ENCODE measurements around the gene MAGEB4.

Gene MAGEB4

DNA sequence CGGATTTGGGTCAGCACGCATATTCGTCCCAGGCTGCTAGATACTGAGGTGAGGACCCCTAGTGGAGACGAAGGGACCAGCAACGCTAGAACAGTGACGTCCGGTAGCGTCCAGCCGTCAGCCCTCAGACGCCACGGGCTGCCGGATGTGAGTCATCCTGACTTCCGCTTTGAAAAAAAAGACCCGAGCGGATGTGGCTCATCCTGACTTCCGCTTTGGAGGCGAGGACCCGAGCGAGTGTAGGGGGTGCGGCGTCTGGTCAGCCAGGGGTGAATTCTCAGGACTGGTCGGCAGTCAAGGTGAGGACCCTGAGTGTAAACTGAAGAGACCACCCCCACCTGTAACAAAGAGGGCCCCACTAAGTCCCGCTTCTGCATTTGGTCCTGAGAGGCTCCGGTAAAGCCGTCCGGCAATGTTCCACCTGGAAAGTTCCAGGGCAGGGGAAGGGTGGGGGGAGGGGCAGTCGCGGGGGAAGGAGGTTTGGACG is 26.4 kb upstream of the MAGEB4 start, which contains the start of gene MAGEB2:
TSS of gene MAGEB2 (plus strand) at position 207 of the 487 bp plus-strand sequence. CDS start 3,018 bp downstream, outside the sequence.
- H4K91ac ChIP-seq (ENCODE audit: low read depth, low read length, poor library complexity): no peak within 1 kb of the TSS
- H3K4me1 ChIP-seq (ENCODE audit: control insufficient read depth in 2 of 2, insufficient read depth in 1 of 2, low read depth in 1 of 2, low read length in 2 of 2): no peaks in the 10 kb centered on the region
- H2BK5ac ChIP-seq (ENCODE audit: low read length): no peak within 1 kb of the TSS
- no peak within 1 kb of the TSS for H3K27ac ChIP-seq (replicated peaks; ENCODE audit: low read length)
- no peak within 1 kb of the TSS for H2BK15ac ChIP-seq (ENCODE audit: low read length)
- no peaks in the 10 kb centered on the region for H3K79me1 ChIP-seq (ENCODE audit: low read depth, low read length)
- no CpG with 5 or more reads among the region's 29 CpGs for WGBS, 2 donors (ENCODE audit: extremely low coverage in 2 of 2, insufficient read length in 2 of 2, insufficient replicate concordance in 1 of 2)
- no peak within 1 kb of the TSS for H2AK5ac ChIP-seq (ENCODE audit: low read depth, low read length)
- no peak within 1 kb of the TSS for H3K4me2 ChIP-seq (ENCODE audit: insufficient read depth, low read length, poor library complexity, severe bottlenecking)
- H3K18ac ChIP-seq (ENCODE audit: low read length): no peak within 1 kb of the TSS
- no peak within 1 kb of the TSS for H2AFZ ChIP-seq (ENCODE audit: low read length)
- no peak within 1 kb of the TSS for H3K14ac ChIP-seq (ENCODE audit: low read length)
- no peak within 1 kb of the TSS for H4K8ac ChIP-seq (ENCODE audit: low read depth, low read length)
- H3K4me3 ChIP-seq (ENCODE audit: low read length in 2 of 2): no peak within 1 kb of the TSS
- no peak within 1 kb of the TSS for H3K9ac ChIP-seq (ENCODE audit: low read depth, low read length, poor library complexity)
- no peaks in the 10 kb centered on the region for H3K9me3 ChIP-seq (replicated peaks in 1 of 2; ENCODE audit: control insufficient read depth in 2 of 2, insufficient read depth in 1 of 2, low read depth in 1 of 2, low read length in 2 of 2)
- H2BK120ac ChIP-seq (ENCODE audit: low read depth, low read length): no peak within 1 kb of the TSS
- no peak within 1 kb of the TSS for H2BK12ac ChIP-seq (ENCODE audit: low read length)
- no peaks in the 10 kb centered on the region for H3K27me3 ChIP-seq (ENCODE audit: control insufficient read depth in 3 of 3, insufficient read depth in 3 of 3, low read depth in 1 of 3, low read length in 3 of 3)
- DNase-seq (ENCODE audit: low spot score): no peak
- H3K4ac ChIP-seq (ENCODE audit: low read length): no peak within 1 kb of the TSS
- no peaks in the 10 kb centered on the region for H3K36me3 ChIP-seq (replicated peaks in 1 of 2; ENCODE audit: control insufficient read depth in 2 of 2, insufficient read depth in 2 of 2, low read length in 2 of 2)
- H3K23ac ChIP-seq (ENCODE audit: low read depth, low read length, poor library complexity): no peak within 1 kb of the TSS

- no peaks in the 10 kb centered on the region for H3K79me1 ChIP-seq (ENCODE audit: low read depth, low read length)
- no peak overlapping the region for H3K4me3 ChIP-seq (ENCODE audit: low read length in 2 of 2)
- no peak overlapping the region for H4K91ac ChIP-seq (ENCODE audit: low read depth, low read length, poor library complexity)
- H2BK12ac ChIP-seq (ENCODE audit: low read length): no peak overlapping the region
- no peak overlapping the region for H3K4ac ChIP-seq (ENCODE audit: low read length)
- no peaks in the 10 kb centered on the region for H3K27me3 ChIP-seq (ENCODE audit: control insufficient read depth in 3 of 3, insufficient read depth in 3 of 3, low read depth in 1 of 3, low read length in 3 of 3)
- WGBS, 2 donors (ENCODE audit: extremely low coverage in 2 of 2, insufficient read length in 2 of 2, insufficient replicate concordance in 1 of 2): no CpG with 5 or more reads among the region's 1 CpG
- H3K18ac ChIP-seq (ENCODE audit: low read length): no peak overlapping the region
- no peak for DNase-seq (ENCODE audit: low spot score)
- H2AK5ac ChIP-seq (ENCODE audit: low read depth, low read length): no peak overlapping the region
- H3K4me1 ChIP-seq (ENCODE audit: control insufficient read depth in 2 of 2, insufficient read depth in 1 of 2, low read depth in 1 of 2, low read length in 2 of 2): no peaks in the 10 kb centered on the region
- no peak overlapping the region for H3K27ac ChIP-seq (replicated peaks; ENCODE audit: low read length)
- no peak overlapping the region for H2AFZ ChIP-seq (ENCODE audit: low read length)
- H3K23ac ChIP-seq (ENCODE audit: low read depth, low read length, poor library complexity): no peak overlapping the region
- H4K8ac ChIP-seq (ENCODE audit: low read depth, low read length): no peak overlapping the region
- no peaks in the 10 kb centered on the region for H3K36me3 ChIP-seq (replicated peaks in 1 of 2; ENCODE audit: control insufficient read depth in 2 of 2, insufficient read depth in 2 of 2, low read length in 2 of 2)
- no peak overlapping the region for H3K4me2 ChIP-seq (ENCODE audit: insufficient read depth, low read length, poor library complexity, severe bottlenecking)
- H3K9me3 ChIP-seq (replicated peaks in 1 of 2; ENCODE audit: control insufficient read depth in 2 of 2, insufficient read depth in 1 of 2, low read depth in 1 of 2, low read length in 2 of 2): no peaks in the 10 kb centered on the region
- H2BK5ac ChIP-seq (ENCODE audit: low read length): no peak overlapping the region
- no peak overlapping the region for H2BK120ac ChIP-seq (ENCODE audit: low read depth, low read length)
- H3K14ac ChIP-seq (ENCODE audit: low read length): no peak overlapping the region
- no peak overlapping the region for H3K9ac ChIP-seq (ENCODE audit: low read depth, low read length, poor library complexity)
- no peak overlapping the region for H2BK15ac ChIP-seq (ENCODE audit: low read length)
These were observed 24.3 kb upstream of the MAGEB4 start for GRCh38 chrX:30217465-30217864.

DNA sequence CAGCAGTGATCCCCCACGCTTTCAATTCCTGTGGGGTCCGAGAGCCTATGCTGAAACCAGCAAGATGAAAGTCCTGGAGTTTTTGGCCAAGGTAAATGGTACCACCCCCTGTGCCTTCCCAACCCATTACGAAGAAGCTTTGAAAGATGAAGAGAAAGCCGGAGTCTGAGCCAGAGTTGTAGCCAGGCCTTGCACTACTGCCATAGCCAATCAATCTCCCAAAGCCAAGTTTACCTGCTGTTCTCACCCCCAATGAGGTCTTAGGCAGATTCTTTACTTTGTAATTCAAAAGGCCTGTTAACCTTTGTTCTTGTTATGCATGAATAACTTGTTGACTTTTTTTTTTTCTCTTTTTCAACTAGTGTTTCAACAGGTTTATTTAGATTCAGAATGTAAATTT is 22.4 kb upstream of the MAGEB4 start:
- H3K23ac ChIP-seq (ENCODE audit: low read depth, low read length, poor library complexity): no peak overlapping the region

GRCh38 chrX:30220661-30221060 is 21.1 kb upstream of the MAGEB4 start:
- WGBS, 2 donors (ENCODE audit: extremely low coverage in 2 of 2, insufficient read length in 2 of 2, insufficient replicate concordance in 1 of 2): no CpG with 5 or more reads among the region's 5 CpGs
- Histone ChIP-seq H2BK120ac (ENCODE audit: low read depth, low read length) (no peak overlapping the region), H2BK12ac (ENCODE audit: low read length) (no peak overlapping the region), H3K27ac (replicated peaks; ENCODE audit: low read length) (no peak overlapping the region), H4K8ac (ENCODE audit: low read depth, low read length) (no peak overlapping the region), H3K4me2 (ENCODE audit: insufficient read depth, low read length, poor library complexity, severe bottlenecking) (no peak overlapping the region), H3K14ac (ENCODE audit: low read length) (no peak overlapping the region), H2AK5ac (ENCODE audit: low read depth, low read length) (no peak overlapping the region), H3K23ac (ENCODE audit: low read depth, low read length, poor library complexity) (no peak overlapping the region), H2BK15ac (ENCODE audit: low read length) (no peak overlapping the region), H3K9ac (ENCODE audit: low read depth, low read length, poor library complexity) (no peak overlapping the region), H2BK5ac (ENCODE audit: low read length) (no peak overlapping the region), H3K79me1 (ENCODE audit: low read depth, low read length) (no peaks in the 10 kb centered on the region), H3K36me3 (replicated peaks in 1 of 2; ENCODE audit: control insufficient read depth in 2 of 2, insufficient read depth in 2 of 2, low read length in 2 of 2) (no peaks in the 10 kb centered on the region), H3K9me3 (replicated peaks in 1 of 2; ENCODE audit: control insufficient read depth in 2 of 2, insufficient read depth in 1 of 2, low read depth in 1 of 2, low read length in 2 of 2) (no peaks in the 10 kb centered on the region), H4K91ac (ENCODE audit: low read depth, low read length, poor library complexity) (no peak overlapping the region), H2AFZ (ENCODE audit: low read length) (no peak overlapping the region), H3K4me1 (ENCODE audit: control insufficient read depth in 2 of 2, insufficient read depth in 1 of 2, low read depth in 1 of 2, low read length in 2 of 2) (no peaks in the 10 kb centered on the region), H3K4me3 (ENCODE audit: low read length in 2 of 2) (no peak overlapping the region), H3K4ac (ENCODE audit: low read length) (no peak overlapping the region), H3K18ac (ENCODE audit: low read length) (no peak overlapping the region), H3K27me3 (ENCODE audit: control insufficient read depth in 3 of 3, insufficient read depth in 3 of 3, low read depth in 1 of 3, low read length in 3 of 3) (no peaks in the 10 kb centered on the region)
- no peak for DNase-seq (ENCODE audit: low spot score)

More for the DNA sequence above, 22.4 kb upstream of the MAGEB4 start:
- H3K14ac ChIP-seq (ENCODE audit: low read length): no peak overlapping the region
- no peak for DNase-seq (ENCODE audit: low spot score)
- no peak overlapping the region for H3K27ac ChIP-seq (replicated peaks; ENCODE audit: low read length)
- H3K4me1 ChIP-seq (ENCODE audit: control insufficient read depth in 2 of 2, insufficient read depth in 1 of 2, low read depth in 1 of 2, low read length in 2 of 2): no peaks in the 10 kb centered on the region
- H2AK5ac ChIP-seq (ENCODE audit: low read depth, low read length): no peak overlapping the region
- no peak overlapping the region for H3K4ac ChIP-seq (ENCODE audit: low read length)
- no peak overlapping the region for H2BK12ac ChIP-seq (ENCODE audit: low read length)
- H2BK15ac ChIP-seq (ENCODE audit: low read length): no peak overlapping the region
- H3K4me3 ChIP-seq (ENCODE audit: low read length in 2 of 2): no peak overlapping the region
- H3K27me3 ChIP-seq (ENCODE audit: control insufficient read depth in 3 of 3, insufficient read depth in 3 of 3, low read depth in 1 of 3, low read length in 3 of 3): no peaks in the 10 kb centered on the region
- no peak overlapping the region for H3K9ac ChIP-seq (ENCODE audit: low read depth, low read length, poor library complexity)
- no peak overlapping the region for H4K8ac ChIP-seq (ENCODE audit: low read depth, low read length)
- no peak overlapping the region for H3K4me2 ChIP-seq (ENCODE audit: insufficient read depth, low read length, poor library complexity, severe bottlenecking)
- H3K79me1 ChIP-seq (ENCODE audit: low read depth, low read length): no peaks in the 10 kb centered on the region
- no CpG with 5 or more reads among the region's 4 CpGs for WGBS, 2 donors (ENCODE audit: extremely low coverage in 2 of 2, insufficient read length in 2 of 2, insufficient replicate concordance in 1 of 2)
- H3K18ac ChIP-seq (ENCODE audit: low read length): no peak overlapping the region
- H2AFZ ChIP-seq (ENCODE audit: low read length): no peak overlapping the region
- no peaks in the 10 kb centered on the region for H3K36me3 ChIP-seq (replicated peaks in 1 of 2; ENCODE audit: control insufficient read depth in 2 of 2, insufficient read depth in 2 of 2, low read length in 2 of 2)
- H3K9me3 ChIP-seq (replicated peaks in 1 of 2; ENCODE audit: control insufficient read depth in 2 of 2, insufficient read depth in 1 of 2, low read depth in 1 of 2, low read length in 2 of 2): no peaks in the 10 kb centered on the region
- no peak overlapping the region for H2BK5ac ChIP-seq (ENCODE audit: low read length)
- no peak overlapping the region for H2BK120ac ChIP-seq (ENCODE audit: low read depth, low read length)
- no peak overlapping the region for H4K91ac ChIP-seq (ENCODE audit: low read depth, low read length, poor library complexity)

All from neuronal stem cell (in vitro differentiated cells).